ENCODE measurements around the gene BEGAIN. TPM values are rescaled to one million over a fixed set of nuclear protein-coding genes. Genes with fewer than 3 reads are reported as not detected.

The BEGAIN gene
- total and polyA plus RNA-seq, 2 of the 8 experiments (the other 6 are each of a cell fraction or from before 2014, with no cell fraction given): 2.9 to 3.0 TPM

DNA sequence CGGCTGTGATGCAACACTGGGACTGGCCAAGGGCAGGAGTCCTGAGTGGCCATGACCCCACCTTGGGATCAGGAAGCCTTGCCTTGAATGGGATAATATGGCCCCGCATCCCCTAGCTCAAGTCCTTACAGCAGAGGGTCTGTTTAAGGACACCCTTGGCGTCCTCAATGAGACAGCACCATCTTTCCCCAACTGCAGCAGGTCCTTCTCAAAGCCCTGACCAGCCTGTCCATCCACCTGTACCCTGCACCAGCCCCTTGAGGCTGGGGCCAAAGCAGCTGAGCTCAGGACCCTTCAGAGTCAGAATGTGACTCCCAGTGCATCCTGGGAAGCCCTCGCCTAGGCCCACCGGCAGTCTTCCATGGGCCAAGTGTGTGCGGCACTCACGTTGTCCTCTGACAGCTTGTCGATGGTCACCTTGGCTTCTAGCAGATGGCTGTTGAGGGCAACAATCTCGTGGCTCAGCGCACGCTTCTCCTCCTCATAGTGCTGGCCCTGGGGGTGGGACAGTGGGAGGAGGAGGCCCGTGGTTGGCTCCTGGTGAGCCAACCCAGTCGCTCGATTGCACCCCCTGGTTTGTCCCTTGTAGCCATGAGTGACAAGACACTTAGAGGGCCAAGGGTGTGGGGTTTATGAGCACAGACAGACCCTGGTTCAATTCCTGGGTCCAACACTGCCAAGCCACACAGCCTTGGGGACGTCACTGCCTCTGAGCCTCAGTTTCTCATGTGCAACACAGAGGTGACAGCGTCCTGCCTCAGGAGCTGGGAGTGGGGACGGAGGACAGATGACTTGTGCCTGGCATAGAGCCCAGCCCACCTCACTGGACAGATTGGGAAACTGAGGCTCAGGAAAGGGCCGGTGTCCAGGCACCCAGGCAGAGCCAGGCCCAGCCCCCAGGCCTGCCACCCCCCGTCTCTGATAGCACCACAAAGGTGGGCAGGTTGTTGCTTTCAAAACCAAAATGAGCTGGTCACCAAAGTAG lies 43.5 kb downstream of the BEGAIN start (continued):
- TF ChIP-seq, protein P1, sequence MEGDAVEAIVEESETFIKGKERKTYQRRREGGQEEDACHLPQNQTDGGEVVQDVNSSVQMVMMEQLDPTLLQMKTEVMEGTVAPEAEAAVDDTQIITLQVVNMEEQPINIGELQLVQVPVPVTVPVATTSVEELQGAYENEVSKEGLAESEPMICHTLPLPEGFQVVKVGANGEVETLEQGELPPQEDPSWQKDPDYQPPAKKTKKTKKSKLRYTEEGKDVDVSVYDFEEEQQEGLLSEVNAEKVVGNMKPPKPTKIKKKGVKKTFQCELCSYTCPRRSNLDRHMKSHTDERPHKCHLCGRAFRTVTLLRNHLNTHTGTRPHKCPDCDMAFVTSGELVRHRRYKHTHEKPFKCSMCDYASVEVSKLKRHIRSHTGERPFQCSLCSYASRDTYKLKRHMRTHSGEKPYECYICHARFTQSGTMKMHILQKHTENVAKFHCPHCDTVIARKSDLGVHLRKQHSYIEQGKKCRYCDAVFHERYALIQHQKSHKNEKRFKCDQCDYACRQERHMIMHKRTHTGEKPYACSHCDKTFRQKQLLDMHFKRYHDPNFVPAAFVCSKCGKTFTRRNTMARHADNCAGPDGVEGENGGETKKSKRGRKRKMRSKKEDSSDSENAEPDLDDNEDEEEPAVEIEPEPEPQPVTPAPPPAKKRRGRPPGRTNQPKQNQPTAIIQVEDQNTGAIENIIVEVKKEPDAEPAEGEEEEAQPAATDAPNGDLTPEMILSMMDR (IDR thresholded peaks at IDR 0.05; ENCODE audit: control extremely low read depth in 1 of 3, insufficient read depth in 1 of 3, low read depth in 1 of 3, low read length in 3 of 3): no peak
- TF ChIP-seq RXRA (IDR thresholded peaks at IDR 0.05; ENCODE audit: insufficient read depth, low read depth, low read length): no peak
- no peak for TF ChIP-seq CHD2 (IDR thresholded peaks at IDR 0.05; ENCODE audit: low read length)
- no peak for TF ChIP-seq CBX8 (IDR thresholded peaks at IDR 0.05; ENCODE audit: borderline replicate concordance, low read depth, low read length)
- TF ChIP-seq, protein P2, sequence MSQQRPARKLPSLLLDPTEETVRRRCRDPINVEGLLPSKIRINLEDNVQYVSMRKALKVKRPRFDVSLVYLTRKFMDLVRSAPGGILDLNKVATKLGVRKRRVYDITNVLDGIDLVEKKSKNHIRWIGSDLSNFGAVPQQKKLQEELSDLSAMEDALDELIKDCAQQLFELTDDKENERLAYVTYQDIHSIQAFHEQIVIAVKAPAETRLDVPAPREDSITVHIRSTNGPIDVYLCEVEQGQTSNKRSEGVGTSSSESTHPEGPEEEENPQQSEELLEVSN (IDR thresholded peaks at IDR 0.05): no peak
- TF ChIP-seq, protein P3, sequence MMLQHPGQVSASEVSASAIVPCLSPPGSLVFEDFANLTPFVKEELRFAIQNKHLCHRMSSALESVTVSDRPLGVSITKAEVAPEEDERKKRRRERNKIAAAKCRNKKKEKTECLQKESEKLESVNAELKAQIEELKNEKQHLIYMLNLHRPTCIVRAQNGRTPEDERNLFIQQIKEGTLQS (IDR thresholded peaks at IDR 0.05; ENCODE audit: insufficient read depth, low read depth, low read length): no peak
- no peak for TF ChIP-seq POU5F1 (IDR thresholded peaks at IDR 0.05; ENCODE audit: low read depth, low read length)

Data from H1 (cell line).